GM18951 (cell line): ENCODE measurements around the gene BDKRB2.
"Not testable (repeated sequence)": the region's sequence is repeated elsewhere in the genome, so short reads cannot be mapped to it uniquely, and the experiment has no call there.

Experiments
- POLR2A ChIP-seq: IDR thresholded peaks from 4 replicates; pipeline ENCODE4 v1.6.1; 2011; ENCODE audit warnings: mild to moderate bottlenecking; ENCODE audit not compliant: insufficient read length, insufficient read depth; ENCODE audit errors: extremely low read depth
- in situ Hi-C: fragments of 300-500 bp; cut with MboI; formaldehyde crosslinking; loops from one replicate; pipeline ENCODE4 v1.12.0; 2022; ENCODE audit warnings: low sequenced_read_pairs, mixed read lengths, inconsistent platforms; ENCODE audit not compliant: unreplicated experiment

BDKRB2 gene

GRCh38 chr14:96231526-96232130 lies 27.0 kb downstream of the BDKRB2 start:
- TF ChIP-seq POLR2A: no peak
- in situ Hi-C loops: no loop called here

GRCh38 chr14:96232506-96232905 lies 27.9 kb downstream of the BDKRB2 start:
- no peak for TF ChIP-seq POLR2A
- in situ Hi-C loops: no loop called here

- TF ChIP-seq POLR2A: no peak
- in situ Hi-C loops: no loop called here
Measured at GRCh38 chr14:96233661-96234060, 29.0 kb downstream of the BDKRB2 start.

GRCh38 chr14:96235426-96235825 lies 30.8 kb downstream of the BDKRB2 start:
- no peak for TF ChIP-seq POLR2A
- in situ Hi-C loops: no loop called here

- no peak for TF ChIP-seq POLR2A
- in situ Hi-C loops: no loop called here
Measured at GRCh38 chr14:96237641-96238040, 33.0 kb downstream of the BDKRB2 start.

GRCh38 chr14:96238676-96239265 lies 34.1 kb downstream of the BDKRB2 start:
- no peak for TF ChIP-seq POLR2A
- in situ Hi-C loops: no loop called here

- no peak for TF ChIP-seq POLR2A
- in situ Hi-C loops: no loop called here
Measured at GRCh38 chr14:96239711-96240141, 35.1 kb downstream of the BDKRB2 start.

GRCh38 chr14:96240641-96241040 lies 36.0 kb downstream of the BDKRB2 start:
- in situ Hi-C loops: no loop called here
- no peak for TF ChIP-seq POLR2A

- in situ Hi-C loops: no loop called here
- no peak for TF ChIP-seq POLR2A
Measured at GRCh38 chr14:96242126-96242525, 37.5 kb downstream of the BDKRB2 start.

- TF ChIP-seq POLR2A: no peak
- in situ Hi-C loops: no loop called here
Measured at GRCh38 chr14:96243785-96244184, 39.1 kb downstream of the BDKRB2 start.

GRCh38 chr14:96245074-96245473 lies 40.4 kb downstream of the BDKRB2 start:
- in situ Hi-C loops: not testable (repeated sequence)

- in situ Hi-C loops: no loop called here
- no peak for TF ChIP-seq POLR2A
Measured at GRCh38 chr14:96245710-96246538, 41.3 kb downstream of the BDKRB2 start.

- no peak for TF ChIP-seq POLR2A
- in situ Hi-C loops: no loop called here
Measured at GRCh38 chr14:96246539-96246847, 41.9 kb downstream of the BDKRB2 start.

GRCh38 chr14:96247031-96247430 lies 42.4 kb downstream of the BDKRB2 start:
- no peak for TF ChIP-seq POLR2A
- in situ Hi-C loops: no loop called here
